NCI-H128 (cell line): ENCODE data around the gene CNR2.
"Not testable (repeated sequence)": the region's sequence is repeated elsewhere in the genome, so short reads cannot be mapped to it uniquely, and the experiment has no call there.

Source experiments
- DNase-seq: peaks from one replicate; lab custom pipeline; 2025; ENCODE audit not compliant: unreplicated experiment; lab: John Stamatoyannopoulos, UW

CNR2 gene

GRCh38 chr1:23838401-23838866, 74.7 kb downstream of the CNR2 start:
- DNase-seq = no peak

DNA sequence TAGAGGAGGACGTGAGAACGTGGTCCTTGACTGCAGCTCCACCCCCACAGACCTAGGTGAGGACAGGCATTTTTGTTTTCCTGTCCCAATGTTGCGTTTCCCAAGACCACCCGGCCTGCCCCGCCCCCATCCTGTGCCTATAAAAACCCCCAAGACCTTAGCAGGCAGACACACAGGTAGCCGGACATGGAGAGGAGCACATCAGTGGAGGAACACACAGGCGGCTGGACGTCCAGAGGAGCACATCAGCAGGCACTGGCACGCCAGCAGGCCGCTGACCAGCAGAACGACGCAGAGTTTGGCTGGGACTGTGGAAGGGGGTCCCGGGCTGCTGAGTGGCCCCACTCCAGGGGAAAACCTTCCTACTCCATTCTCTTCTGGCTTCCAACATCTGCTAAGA, 75.3 kb downstream of the CNR2 start:
- no peak for DNase-seq

GRCh38 chr1:23836037-23836436, 77.1 kb downstream of the CNR2 start:
- DNase-seq = no peak

- DNase-seq = not testable (repeated sequence)
Measured at GRCh38 chr1:23834156-23834555, 79.0 kb downstream of the CNR2 start.

DNA sequence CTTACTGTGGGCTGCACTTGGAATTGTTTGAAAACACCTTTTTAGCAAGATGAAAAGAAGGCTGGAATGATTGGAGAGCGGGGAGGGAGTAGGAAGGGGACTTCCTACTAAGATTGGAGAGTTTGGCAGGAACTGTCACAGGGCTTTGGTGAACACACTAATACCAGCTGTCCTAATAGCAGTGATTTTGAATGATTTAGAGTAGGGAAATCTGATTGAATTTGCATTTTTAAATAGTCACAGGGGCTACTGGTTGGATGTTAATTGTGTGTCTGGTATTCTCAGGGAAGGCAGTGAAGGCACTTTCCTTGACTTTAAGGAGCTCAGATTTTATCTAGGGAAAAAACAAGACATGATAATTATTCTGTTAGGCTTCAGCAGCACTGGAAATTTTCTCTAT, 85.4 kb downstream of the CNR2 start:
- no peak for DNase-seq

- DNase-seq = not testable (repeated sequence)
Measured at GRCh38 chr1:23826590-23826989, 86.6 kb downstream of the CNR2 start.

GRCh38 chr1:23825762-23826522, 87.2 kb downstream of the CNR2 start:
- DNase-seq = no peak

GRCh38 chr1:23825076-23825761, 87.9 kb downstream of the CNR2 start, which contains the start of gene HMGCL:
HMGCL (minus strand) TSS chr1:23825429; CDS start chr1:23825415, 14 bp downstream.
- DNase-seq = peak; percentile 87

DNA sequence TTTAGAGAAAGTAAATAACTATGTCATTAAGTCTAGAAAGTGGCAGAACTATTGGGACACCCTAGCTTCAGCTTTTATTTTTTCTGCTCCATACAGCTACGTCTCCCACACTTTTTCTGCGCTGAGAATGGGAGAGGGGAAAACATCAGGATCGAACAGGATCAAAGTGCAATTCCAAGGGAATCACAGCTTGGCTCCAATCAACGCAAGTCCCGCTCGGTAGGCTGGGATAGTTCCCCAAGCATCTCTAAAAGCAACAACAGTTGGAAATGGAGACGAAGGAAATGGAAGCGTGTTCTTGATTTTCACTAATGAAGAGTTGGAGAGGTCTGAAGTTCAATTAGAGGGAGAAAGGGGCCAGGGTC, 88.5 kb downstream of the CNR2 start:
- DNase-seq = no peak

GRCh38 chr1:23823767-23824166, 89.4 kb downstream of the CNR2 start:
- DNase-seq = no peak
